Activated CD4-positive, alpha-beta T cell treated with anti-CD3 and anti-CD28 coated beads for 4 hours (primary cell): ENCODE data around the gene RLN3.
"Not testable (repeated sequence)": the region's sequence is repeated elsewhere in the genome, so short reads cannot be mapped to it uniquely, and the experiment has no call there.

Experiments
- DNase-seq, 2 donors: peaks; one replicate each; pipeline ENCODE4 v3.0.0-alpha.2; 2020

RLN3 gene

GRCh38 chr19:13995878-13996765 is 31.8 kb upstream of the RLN3 start:
- no peak for DNase-seq

- no peak for DNase-seq
Measured at GRCh38 chr19:13996928-13997630, 30.9 kb upstream of the RLN3 start.

DNA sequence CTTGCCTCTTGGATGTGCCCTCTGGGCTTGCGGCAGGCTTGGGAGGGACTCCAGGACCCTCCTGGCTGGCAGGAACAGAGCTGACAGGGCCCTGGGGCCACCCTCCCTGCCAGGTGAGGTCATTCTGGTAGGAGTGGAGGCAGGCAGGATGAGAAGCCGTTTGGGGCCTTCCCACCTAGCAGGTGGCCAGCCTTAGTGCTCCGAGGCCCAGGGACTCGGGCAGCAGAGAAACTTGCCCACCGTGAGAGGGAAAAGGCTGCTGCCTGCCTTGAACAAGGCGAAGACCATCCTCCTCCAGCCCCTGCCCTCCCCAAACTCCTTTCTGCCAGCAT is 30.4 kb upstream of the RLN3 start:
- no peak for DNase-seq

GRCh38 chr19:13998426-13998825 is 29.5 kb upstream of the RLN3 start:
- DNase-seq, result no peak

- no peak for DNase-seq
Measured at GRCh38 chr19:13999085-13999484, 28.9 kb upstream of the RLN3 start.

GRCh38 chr19:14000691-14001375 is 27.1 kb upstream of the RLN3 start:
- DNase-seq, result no peak

GRCh38 chr19:14002571-14003250 is 25.2 kb upstream of the RLN3 start:
- no peak for DNase-seq

DNA sequence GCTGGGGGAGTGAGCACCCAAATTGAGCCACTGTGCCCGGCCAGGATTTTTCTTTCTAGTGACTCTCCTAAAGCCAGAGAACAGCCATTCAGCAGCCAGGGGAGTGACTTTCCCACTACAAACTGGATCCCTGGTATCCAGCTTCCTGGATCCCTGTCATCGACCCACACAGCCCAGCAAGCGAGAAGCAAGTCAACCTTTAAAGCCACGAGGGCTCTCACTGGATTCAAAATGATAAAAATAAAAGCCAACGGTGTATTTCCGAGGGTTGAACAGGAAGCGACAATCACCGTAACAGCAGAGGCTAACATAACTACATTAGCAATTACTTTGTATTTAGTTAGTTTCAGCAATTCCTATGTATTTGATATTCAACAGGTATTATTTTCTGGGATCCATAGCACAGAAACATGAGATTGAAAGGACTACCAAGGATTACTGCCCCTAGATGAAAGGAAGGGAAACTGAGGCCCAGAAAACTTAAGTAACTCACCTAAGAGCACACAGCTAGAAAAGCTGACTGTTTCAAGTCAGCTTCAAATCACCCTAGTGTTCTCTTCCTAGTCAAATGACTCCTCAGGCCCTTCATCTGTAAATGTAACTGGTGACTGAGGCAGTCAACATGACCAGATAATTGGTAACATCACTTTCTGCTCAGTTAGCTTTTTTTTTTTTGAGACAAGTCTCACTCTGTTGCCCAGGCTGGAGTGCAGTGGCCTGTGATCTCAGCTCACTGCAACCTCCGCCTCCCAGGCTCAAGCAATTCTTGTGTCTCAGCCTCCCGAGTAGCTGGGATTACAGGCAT is 24.5 kb upstream of the RLN3 start:
- DNase-seq, result no peak

- DNase-seq, result no peak
Measured at GRCh38 chr19:14004619-14005348, 23.2 kb upstream of the RLN3 start.

- peak; percentile 87 to 92 for DNase-seq
Measured at GRCh38 chr19:14005349-14006084, 22.4 kb upstream of the RLN3 start.

DNA sequence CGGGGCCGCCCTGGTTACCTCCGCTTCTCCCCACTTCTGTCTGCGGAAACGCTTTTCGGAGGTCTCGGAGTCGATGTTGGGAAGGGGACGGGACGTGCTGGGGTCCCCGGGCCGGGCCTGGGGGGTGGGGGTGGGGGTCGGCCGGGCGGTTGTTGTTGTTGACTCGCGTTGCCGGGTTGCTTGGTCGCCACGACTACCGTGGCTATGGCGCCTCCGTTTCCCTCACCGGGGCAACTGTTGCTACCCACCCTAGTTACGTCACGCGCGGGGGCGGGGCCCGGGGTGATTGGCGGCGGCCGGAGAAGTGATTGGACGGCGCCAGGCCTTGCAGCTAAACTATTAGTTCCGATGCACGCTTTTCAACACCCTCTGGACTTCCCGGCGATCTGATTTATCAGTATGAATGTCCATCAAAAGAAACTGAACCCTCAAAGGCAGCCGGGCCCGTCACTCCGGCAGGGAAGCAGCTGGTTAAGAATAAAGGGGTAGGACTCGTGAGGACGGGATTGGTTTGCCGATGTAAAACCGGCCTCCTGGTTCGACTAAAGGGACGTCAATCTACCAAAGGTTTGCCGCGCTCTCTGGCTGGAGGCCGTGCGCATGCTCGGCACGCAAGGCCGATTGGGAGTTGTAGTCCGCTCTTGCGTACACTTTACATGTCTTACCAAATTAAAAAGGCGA is 21.7 kb upstream of the RLN3 start, which contains the start of gene RFX1:
RFX1 (minus strand) TSS at position 236 of the 681 bp plus-strand sequence. CDS start 12,477 bp downstream, outside the sequence.
- peak; percentile 100 for DNase-seq

GRCh38 chr19:14006766-14007562 is 21.0 kb upstream of the RLN3 start:
- no peak for DNase-seq

GRCh38 chr19:14012378-14012915 is 15.5 kb upstream of the RLN3 start:
- DNase-seq, result no peak

DNA sequence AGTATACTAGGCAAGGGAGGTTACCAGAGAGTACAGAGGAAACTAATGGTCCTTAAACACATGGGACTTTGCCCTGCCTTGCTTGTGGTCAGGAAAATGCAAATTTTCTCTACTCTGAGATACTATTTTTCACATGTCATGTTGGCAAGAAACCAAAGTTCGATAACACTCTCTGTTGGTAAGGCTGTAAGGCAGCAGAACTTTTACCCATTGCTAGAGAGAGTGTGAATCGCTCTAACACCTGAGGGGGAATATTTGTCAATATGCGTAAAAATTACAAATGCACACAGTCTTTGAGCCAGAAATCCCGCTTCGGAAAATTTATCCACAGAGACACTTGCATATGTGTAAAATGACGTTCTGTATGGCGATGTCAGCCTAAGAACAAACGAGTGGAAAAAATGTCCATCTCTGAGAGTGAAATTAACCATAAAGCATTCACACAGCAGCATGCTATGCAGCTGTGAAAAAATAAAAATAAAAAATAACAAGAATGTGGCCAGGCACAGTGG is 12.4 kb upstream of the RLN3 start:
- DNase-seq, result no peak

DNA sequence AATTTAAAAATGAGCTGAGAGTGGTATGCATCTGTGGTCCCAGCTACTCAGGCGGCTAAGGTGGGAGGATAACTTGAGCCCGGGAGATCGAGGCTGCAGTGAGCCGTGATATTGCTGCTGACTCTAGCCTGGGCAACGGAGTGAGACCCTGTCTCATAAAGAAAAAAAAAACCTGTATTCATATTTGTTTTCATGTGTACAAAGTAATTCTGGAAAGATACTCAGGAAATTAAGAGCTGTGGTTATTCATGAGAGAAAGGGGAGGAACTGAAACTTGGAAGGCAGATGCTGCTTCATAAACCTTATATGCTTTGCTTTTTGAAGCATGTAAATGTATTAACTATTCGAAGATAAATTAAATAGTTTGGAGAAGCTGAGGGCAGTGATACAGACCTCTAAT is 8.8 kb upstream of the RLN3 start:
- no peak for DNase-seq

DNA sequence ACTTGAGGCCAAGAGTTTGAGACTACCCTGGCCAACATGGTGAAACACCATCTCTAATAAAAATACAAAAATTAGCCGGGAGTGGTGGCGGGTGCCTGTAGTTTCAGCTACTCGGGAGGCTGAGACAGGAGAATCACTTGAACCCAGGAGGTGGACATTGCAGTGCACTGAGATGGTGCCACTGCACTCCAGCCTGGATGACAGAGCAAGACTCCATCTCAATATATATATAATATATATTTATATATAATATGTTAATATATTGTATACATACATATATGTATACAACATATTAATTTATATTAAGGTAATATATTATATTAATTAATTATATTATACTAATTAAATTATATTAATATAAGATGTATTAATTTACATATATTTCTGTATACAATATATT is 8.2 kb upstream of the RLN3 start:
- DNase-seq, result not testable (repeated sequence)

DNA sequence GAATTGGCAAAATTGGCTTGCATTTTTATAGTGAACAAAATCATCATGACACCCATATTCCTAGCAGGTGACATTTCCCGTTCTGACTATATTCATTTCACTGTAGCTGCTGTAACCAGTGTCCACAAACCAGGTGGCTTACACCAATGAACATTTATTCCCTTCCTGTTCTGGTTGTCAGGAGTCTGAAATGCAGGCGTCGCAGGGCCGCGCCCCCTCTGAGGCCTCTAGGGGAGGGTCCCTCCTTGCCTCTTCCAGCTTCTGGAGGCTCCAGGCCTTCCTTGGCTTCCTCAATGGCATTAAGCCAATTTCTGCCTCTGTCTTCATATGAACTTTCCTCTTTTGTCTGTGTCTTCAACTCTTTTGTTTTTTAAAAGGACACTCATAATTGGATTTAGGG is 6.5 kb upstream of the RLN3 start:
- DNase-seq, result no peak

DNA sequence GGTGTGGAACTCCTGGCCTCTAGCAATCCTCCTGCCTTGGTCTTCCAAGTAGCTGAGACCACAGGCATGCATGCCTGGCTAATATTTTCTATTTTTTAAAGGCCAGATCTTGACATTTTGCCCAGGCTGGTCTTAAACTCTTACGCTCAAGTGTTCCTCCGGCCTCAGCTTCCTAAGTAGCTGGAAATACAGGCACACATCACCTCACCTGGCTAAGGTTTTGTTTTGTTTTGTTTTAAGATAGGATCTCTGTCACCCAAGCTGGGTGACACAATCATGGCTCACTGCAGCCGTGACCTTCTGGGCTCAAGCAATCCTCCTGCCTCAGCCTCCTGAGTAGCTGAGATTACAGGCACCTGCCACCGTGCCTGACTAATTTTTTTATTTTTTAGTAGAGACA is 5.5 kb upstream of the RLN3 start:
- DNase-seq, result no peak
